Smooth muscle cell (in vitro differentiated cells): Measurements from ENCODE around the gene OR1S2. TPM values are rescaled to one million over a fixed set of nuclear protein-coding genes. Genes with fewer than 3 reads are reported as not detected.

Source experiments
- DNase-seq: peaks from one replicate; lab custom pipeline; 2025; ENCODE audit not compliant: unreplicated experiment; lab: John Stamatoyannopoulos, UW
- H2AFZ ChIP-seq: fragments of 200-600 bp; sonication (generic); 2 replicates; pipeline ENCODE4 v1.6.0; 2016; ENCODE audit warnings: antibody characterized with exemption, low read depth, mild to moderate bottlenecking
- H3F3A ChIP-seq: fragments of 200-600 bp; sonication (generic); 2 replicates; pipeline ENCODE4 v1.6.0; 2017; ENCODE audit warnings: antibody characterized with exemption, low read depth
- H3K27ac ChIP-seq: fragments of 200-600 bp; sonication (generic); 2 replicates; pipeline ENCODE4 v1.5.1; 2016; ENCODE audit warnings: low read depth, mild to moderate bottlenecking
- H3K27me3 ChIP-seq: fragments of 200-600 bp; sonication (generic); 2 replicates; pipeline ENCODE4 v1.6.1; 2016; ENCODE audit warnings: low read depth, mild to moderate bottlenecking
- H3K36me3 ChIP-seq: fragments of 200-600 bp; sonication (generic); 2 replicates; pipeline ENCODE4 v1.5.1; 2016; ENCODE audit warnings: low read depth
- H3K4me1 ChIP-seq: fragments of 200-600 bp; sonication (generic); 2 replicates; pipeline ENCODE4 v1.5.1; 2016; ENCODE audit warnings: low read depth
- H3K4me2 ChIP-seq: fragments of 200-600 bp; sonication (generic); 2 replicates; pipeline ENCODE4 v1.6.0; 2016; ENCODE audit warnings: mild to moderate bottlenecking
- H3K4me3 ChIP-seq: fragments of 200-600 bp; sonication (generic); 2 replicates; pipeline ENCODE4 v1.5.1; 2016; ENCODE audit warnings: mild to moderate bottlenecking
- H3K79me2 ChIP-seq: fragments of 200-600 bp; sonication (generic); 2 replicates; pipeline ENCODE4 v1.6.0; 2016; ENCODE audit warnings: low read depth, mild to moderate bottlenecking
- H3K9ac ChIP-seq: fragments of 200-600 bp; sonication (generic); 2 replicates; pipeline ENCODE4 v1.6.0; 2016; ENCODE audit warnings: low read depth
- H3K9me3 ChIP-seq: fragments of 200-600 bp; sonication (generic); replicated peaks from 2 replicates; pipeline ENCODE4 v1.5.1; 2016; ENCODE audit warnings: low read depth
- H4K20me1 ChIP-seq: fragments of 200-600 bp; sonication (generic); 2 replicates; pipeline ENCODE4 v1.6.0; 2016; ENCODE audit warnings: low read depth
- WGBS: methylation state at CpG from one replicate; pipeline ENCODE4 v1.1.7; 2016; ENCODE audit warnings: low lambda C conversion rate; 5-methylcytosine and 5-hydroxymethylcytosine counted together
- polyA plus RNA-seq: library from polyadenylated mRNA; unstranded; fragments of >200 nt; fragmentation: Nextera tagmentation; extraction: Ambion mirVana; gene quantifications from 2 replicates; pipeline ENCODE4 v1.2.1, GENCODE V29; 2016
- total RNA-seq: library from RNA; depleted of rRNA; stranded (reverse); fragments of >200 nt; gene quantifications from 2 replicates; pipeline ENCODE4 v1.2.3, GENCODE V29; 2014
- TF ChIP-seq, protein P1 (sequence below): fragments of 200-600 bp; sonication (generic); IDR thresholded peaks from 2 replicates; pipeline ENCODE4 v1.5.1; 2017; ENCODE audit warnings: borderline replicate concordance, mild to moderate bottlenecking, antibody characterized with exemption; ENCODE audit not compliant: insufficient read depth, poor library complexity, severe bottlenecking

The OR1S2 gene
- total and polyA plus RNA-seq, 2 experiments from 2014 or later = not detected

DNA sequence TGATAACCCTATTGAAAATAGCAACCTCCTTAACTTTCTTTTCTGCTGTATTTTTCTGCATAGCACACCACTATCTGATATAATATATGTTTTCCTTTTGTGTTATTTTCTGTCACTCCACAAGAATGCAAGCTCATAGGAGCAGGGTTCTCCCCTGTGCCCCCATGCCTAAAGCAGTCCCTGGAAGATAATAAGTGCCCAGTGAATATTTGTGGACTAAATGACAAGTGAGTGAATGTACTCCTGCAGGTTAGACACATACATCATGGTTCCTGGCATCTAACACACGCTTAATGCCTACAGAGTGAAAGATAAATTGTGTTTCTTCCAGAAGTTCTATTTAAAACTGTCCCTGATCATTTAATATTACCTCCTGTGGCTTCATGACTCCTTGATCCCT, 39.0 kb downstream of the OR1S2 start:
- TF ChIP-seq, protein P1, sequence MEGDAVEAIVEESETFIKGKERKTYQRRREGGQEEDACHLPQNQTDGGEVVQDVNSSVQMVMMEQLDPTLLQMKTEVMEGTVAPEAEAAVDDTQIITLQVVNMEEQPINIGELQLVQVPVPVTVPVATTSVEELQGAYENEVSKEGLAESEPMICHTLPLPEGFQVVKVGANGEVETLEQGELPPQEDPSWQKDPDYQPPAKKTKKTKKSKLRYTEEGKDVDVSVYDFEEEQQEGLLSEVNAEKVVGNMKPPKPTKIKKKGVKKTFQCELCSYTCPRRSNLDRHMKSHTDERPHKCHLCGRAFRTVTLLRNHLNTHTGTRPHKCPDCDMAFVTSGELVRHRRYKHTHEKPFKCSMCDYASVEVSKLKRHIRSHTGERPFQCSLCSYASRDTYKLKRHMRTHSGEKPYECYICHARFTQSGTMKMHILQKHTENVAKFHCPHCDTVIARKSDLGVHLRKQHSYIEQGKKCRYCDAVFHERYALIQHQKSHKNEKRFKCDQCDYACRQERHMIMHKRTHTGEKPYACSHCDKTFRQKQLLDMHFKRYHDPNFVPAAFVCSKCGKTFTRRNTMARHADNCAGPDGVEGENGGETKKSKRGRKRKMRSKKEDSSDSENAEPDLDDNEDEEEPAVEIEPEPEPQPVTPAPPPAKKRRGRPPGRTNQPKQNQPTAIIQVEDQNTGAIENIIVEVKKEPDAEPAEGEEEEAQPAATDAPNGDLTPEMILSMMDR = no peak
- DNase-seq = no peak
- Histone ChIP-seq H3K4me1 (no peaks in the 10 kb centered on the region), H3F3A (no peaks in the 10 kb centered on the region), H3K9ac (no peak overlapping the region), H3K27me3 (no peaks in the 10 kb centered on the region), H3K4me3 (no peak overlapping the region), H3K9me3 (no peaks in the 10 kb centered on the region), H3K36me3 (no peaks in the 10 kb centered on the region), H3K27ac (no peak overlapping the region), H3K79me2 (no peaks in the 10 kb centered on the region), H4K20me1 (no peaks in the 10 kb centered on the region), H2AFZ (no peak overlapping the region), H3K4me2 (no peak overlapping the region)
- WGBS = 91% methylated on average over 1 of the region's 1 CpG

DNA sequence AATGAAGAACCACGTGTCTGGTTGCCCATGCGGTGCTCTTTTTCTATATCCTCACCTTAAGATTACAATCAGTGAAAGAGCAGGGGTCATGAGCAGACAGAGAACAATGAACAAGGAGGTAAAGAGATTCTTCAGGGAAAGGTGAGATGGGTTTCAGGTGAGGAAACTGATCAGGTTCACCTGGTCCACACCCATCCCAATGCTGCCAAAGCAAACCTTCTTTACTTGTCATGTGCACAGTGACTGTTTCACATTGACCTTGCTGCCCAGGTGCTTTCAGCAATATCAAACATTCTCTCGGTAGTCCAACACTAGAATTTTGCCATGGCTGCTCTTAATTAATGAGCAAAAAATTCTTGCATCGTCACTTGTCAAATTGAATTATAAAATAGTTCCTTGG, 39.6 kb downstream of the OR1S2 start:
- TF ChIP-seq, protein P1 = no peak
- Histone ChIP-seq H3K4me2 (no peak overlapping the region), H3K27ac (no peak overlapping the region), H3K79me2 (no peaks in the 10 kb centered on the region), H3K4me1 (no peaks in the 10 kb centered on the region), H3F3A (no peaks in the 10 kb centered on the region), H2AFZ (no peak overlapping the region), H4K20me1 (no peaks in the 10 kb centered on the region), H3K36me3 (no peaks in the 10 kb centered on the region), H3K4me3 (no peak overlapping the region), H3K27me3 (no peaks in the 10 kb centered on the region), H3K9ac (no peak overlapping the region), H3K9me3 (no peaks in the 10 kb centered on the region)
- WGBS = 87% methylated on average over 4 of the region's 4 CpGs
- DNase-seq = no peak

Other genes starting within 250 kb of the OR1S2 start
- gene OR9Q1, start 180.3 kb downstream of the OR1S2 start, total RNA-seq = not detected in 2 replicates
- not detected in 2 replicates for gene OR9Q1, start 180.3 kb downstream of the OR1S2 start, polyA plus RNA-seq
- not detected in 2 replicates for gene OR6Q1, start 173.2 kb downstream of the OR1S2 start, total RNA-seq
- gene OR6Q1, start 173.2 kb downstream of the OR1S2 start, polyA plus RNA-seq = not detected in 2 replicates
- gene OR9I1, start 78.6 kb downstream of the OR1S2 start, total RNA-seq = not detected in 2 replicates
- gene OR9I1, start 78.6 kb downstream of the OR1S2 start, polyA plus RNA-seq = not detected in 2 replicates
- not detected in 2 replicates for gene OR9Q2, start 15.1 kb downstream of the OR1S2 start, total RNA-seq
- gene OR9Q2, start 15.1 kb downstream of the OR1S2 start, polyA plus RNA-seq = not detected in 2 replicates
- gene OR1S1, start 8.6 kb upstream of the OR1S2 start, total RNA-seq = not detected in 2 replicates
- gene OR1S1, start 8.6 kb upstream of the OR1S2 start, polyA plus RNA-seq = not detected in 2 replicates
- gene OR10Q1, start 24.8 kb upstream of the OR1S2 start, total RNA-seq = not detected in 2 replicates
- gene OR10Q1, start 24.8 kb upstream of the OR1S2 start, polyA plus RNA-seq = not detected in 2 replicates
- gene OR10W1, start 64.1 kb upstream of the OR1S2 start, total RNA-seq = not detected in 2 replicates
- not detected in 2 replicates for gene OR10W1, start 64.1 kb upstream of the OR1S2 start, polyA plus RNA-seq
- not detected in 2 replicates for gene OR5B17, start 154.9 kb upstream of the OR1S2 start, total RNA-seq
- not detected in 2 replicates for gene OR5B17, start 154.9 kb upstream of the OR1S2 start, polyA plus RNA-seq
- gene OR5B3, start 202.7 kb upstream of the OR1S2 start, total RNA-seq = not detected in 2 replicates
- gene OR5B3, start 202.7 kb upstream of the OR1S2 start, polyA plus RNA-seq = not detected in 2 replicates
- gene OR5B2, start 224.0 kb upstream of the OR1S2 start, total RNA-seq = not detected in 2 replicates
- not detected in 2 replicates for gene OR5B2, start 224.0 kb upstream of the OR1S2 start, polyA plus RNA-seq
- not detected in 2 replicates for gene OR5B12, start 238.1 kb upstream of the OR1S2 start, total RNA-seq
- gene OR5B12, start 238.1 kb upstream of the OR1S2 start, polyA plus RNA-seq = not detected in 2 replicates